Endothelial cell of umbilical vein (primary cell): ENCODE measurements around the gene KIAA2012. TPM values are rescaled to one million over a fixed set of nuclear protein-coding genes. Genes with fewer than 3 reads are reported as not detected.

ENCODE experiments used
- BruUV-seq: library from RNA; stranded (reverse); fragments of 400-500 nt; replicated peaks from 2 replicates; lab custom pipeline; 2021; lab: Mats Ljungman, UMichigan
- CTCF ChIA-PET: fragments of 300-600, 350-600 bp; sonication (Branson Sonifier 250); formaldehyde crosslinking; loops from one replicate; lab custom pipeline; 2021; ENCODE audit warnings: antibody characterized with exemption, inconsistent platforms; lab: Charles Lee
- POLR2A ChIA-PET: fragments of 300-600, 350-600 bp; sonication (Branson Sonifier 250); formaldehyde crosslinking; loops from one replicate; lab custom pipeline; 2021; ENCODE audit warnings: antibody characterized with exemption, inconsistent platforms; lab: Charles Lee
- DNase-seq: peaks from one replicate; pipeline ENCODE4 v3.0.0-alpha.2; 2011; ENCODE audit warnings: low read depth, low spot score
- FAIRE-seq: peaks from 2 replicates; lab custom pipeline; 2011; peaks lifted over from hg19 to GRCh38; lab: Jason Lieb, UNC
- H2AFZ ChIP-seq: 2 replicates; pipeline ENCODE4 v1.6.0; 2012; ENCODE audit warnings: low read depth, low read length, control low read depth, inconsistent platforms
- H3K27ac ChIP-seq: 2 replicates; pipeline ENCODE4 v1.5.1; 2011; ENCODE audit warnings: low read depth, mild to moderate bottlenecking, control low read depth, low read length, moderate library complexity; ENCODE audit not compliant: insufficient read depth
- H3K27me3 ChIP-seq, 2 experiments: 2 replicates each; pipeline versions ENCODE4 v1.6.0 to v1.6.1; 2011; ENCODE audit warnings: low read length in 2 of 2, mixed read lengths in 1 of 2; ENCODE audit not compliant: control insufficient read depth in 2 of 2, insufficient read depth in 2 of 2
- H3K36me3 ChIP-seq, 2 experiments: 2 replicates in 1 of 2; 3 replicates in 1 of 2; pipeline ENCODE4 v1.5.1; 2011; ENCODE audit warnings: low read length in 2 of 2, mild to moderate bottlenecking in 1 of 2, moderate library complexity in 1 of 2; ENCODE audit not compliant: control insufficient read depth in 2 of 2, insufficient read depth in 2 of 2; ENCODE audit errors: extremely low read depth in 1 of 2
- H3K4me1 ChIP-seq: 3 replicates; pipeline ENCODE4 v1.5.1; 2011; ENCODE audit warnings: mild to moderate bottlenecking, low read length; ENCODE audit not compliant: control insufficient read depth, insufficient read depth; ENCODE audit errors: extremely low read depth
- H3K4me2 ChIP-seq: 2 replicates; pipeline ENCODE4 v1.6.1; 2011; ENCODE audit warnings: low read length, control low read depth, mixed read lengths; ENCODE audit not compliant: insufficient read depth
- H3K4me3 ChIP-seq, 3 experiments: fragments of 200-600 bp in 1 of 3; sonication (generic), shearing (Covaris generic) in 1 of 3; replicated peaks in 1 of 3; 2 replicates each; pipeline ENCODE4 v1.5.1; 2011 to 2016; ENCODE audit warnings: control low read depth in 3 of 3, low read length in 3 of 3, mild to moderate bottlenecking in 2 of 3, inconsistent platforms in 1 of 3, low read depth in 1 of 3, moderate library complexity in 1 of 3; ENCODE audit not compliant: insufficient read depth in 1 of 3
- H3K79me2 ChIP-seq: 2 replicates; pipeline ENCODE4 v1.6.0; 2012; ENCODE audit warnings: low read length, inconsistent platforms; ENCODE audit not compliant: control insufficient read depth, insufficient read depth
- H3K9ac ChIP-seq: replicated peaks from 2 replicates; pipeline ENCODE3; 2011; ENCODE audit warnings: low read length, control low read depth; ENCODE audit not compliant: insufficient read depth; ENCODE audit errors: extremely low read depth
- H3K9me1 ChIP-seq: replicated peaks from 3 replicates; pipeline ENCODE4 v1.6.0; 2011; ENCODE audit warnings: mild to moderate bottlenecking, low read length; ENCODE audit not compliant: control insufficient read depth, insufficient read depth; ENCODE audit errors: extremely low read depth
- H3K9me3 ChIP-seq: replicated peaks from 2 replicates; pipeline ENCODE4 v1.5.1; 2012; ENCODE audit warnings: low read length, inconsistent platforms; ENCODE audit not compliant: control insufficient read depth, insufficient read depth
- H4K20me1 ChIP-seq: replicated peaks from 2 replicates; pipeline ENCODE3; 2011; ENCODE audit warnings: mild to moderate bottlenecking, low read length; ENCODE audit not compliant: control insufficient read depth, insufficient read depth; ENCODE audit errors: extremely low read depth
- CTCF ChIP-seq, 2 donors: IDR thresholded peaks; 1 replicate in 1 of 2; 2 replicates in 1 of 2; pipeline ENCODE4 v1.5.1; 2011; ENCODE audit warnings: low read length in 2 of 2, mild to moderate bottlenecking in 2 of 2, moderate library complexity in 2 of 2, control low read depth in 1 of 2, inconsistent platforms in 1 of 2, low read depth in 1 of 2; ENCODE audit not compliant: insufficient read depth in 1 of 2; ENCODE audit errors: extremely low read depth in 1 of 2
- EZH2 ChIP-seq: IDR thresholded peaks from 2 replicates; pipeline ENCODE4 v1.6.1; 2012; ENCODE audit warnings: borderline replicate concordance, low read depth, mild to moderate bottlenecking, moderate library complexity, low read length, inconsistent platforms; ENCODE audit not compliant: severe bottlenecking
- FOS ChIP-seq: IDR thresholded peaks from 2 replicates; pipeline ENCODE4 v1.6.1; 2011; ENCODE audit warnings: mild to moderate bottlenecking, low read length, moderate library complexity, borderline replicate concordance; ENCODE audit not compliant: insufficient read depth
- GATA2 ChIP-seq: IDR thresholded peaks from 2 replicates; pipeline ENCODE4 v1.7.0; 2011; ENCODE audit warnings: low read depth, mild to moderate bottlenecking, moderate library complexity, mixed read lengths, low read length; ENCODE audit not compliant: insufficient read length, insufficient read depth
- JUN ChIP-seq: IDR thresholded peaks from 2 replicates; pipeline ENCODE4 v1.6.1; 2011; ENCODE audit warnings: borderline replicate concordance, low read depth; ENCODE audit not compliant: insufficient read length, insufficient read depth
- MAX ChIP-seq: IDR thresholded peaks from 2 replicates; pipeline ENCODE4 v1.6.1; 2011; ENCODE audit not compliant: insufficient read depth, insufficient read length
- MYC ChIP-seq: IDR thresholded peaks from one replicate; pipeline ENCODE4 v1.6.1; 2011; ENCODE audit warnings: mild to moderate bottlenecking, low read depth, low read length
- POLR2A ChIP-seq: IDR thresholded peaks from 2 replicates; pipeline ENCODE4 v1.6.1; 2012; ENCODE audit warnings: low read depth, mild to moderate bottlenecking, control low read depth, low read length
- POLR2AphosphoS5 ChIP-seq: IDR thresholded peaks from 2 replicates; pipeline ENCODE4 v1.6.1; 2012; ENCODE audit warnings: low read depth, mild to moderate bottlenecking, control low read depth, low read length, moderate library complexity; ENCODE audit not compliant: insufficient read depth
- dilution Hi-C: fragments of 300-500 bp; cut with MboI; formaldehyde crosslinking; loops from one replicate; pipeline ENCODE4 v1.15.0; 2019; ENCODE audit warnings: low sequenced_read_pairs; ENCODE audit not compliant: extremely low pct_ligation_motif_present
- intact Hi-C: fragments of 100-400 bp; cut with micrococcal nuclease; formaldehyde crosslinking; loops from one replicate; pipeline ENCODE4 v1.10.0; 2022
- polyA plus RNA-seq, 4 experiments: library from polyadenylated mRNA; depleted of rRNA in 3 of 4; stranded (reverse) in 3 of 4; unstranded in 1 of 4; fragments of >200 nt; gene quantifications; 2 replicates each; pipeline versions ENCODE4 v1.2.1 to v1.2.3, GENCODE V29; 2011 to 2012; ENCODE audit warnings: missing spikeins in 1 of 4
- total RNA-seq: library from RNA; stranded (reverse); gene quantifications from 2 replicates; pipeline ENCODE4 v1.2.3, GENCODE V29; 2021

Gene KIAA2012
- total and polyA plus RNA-seq, 2 donors (not counting 3 experiments of a cell fraction or from before 2014, with no cell fraction given) = not detected

- no peak for TF ChIP-seq GATA2
- TF ChIP-seq POLR2A = no peak
- TF ChIP-seq CTCF (IDR thresholded peaks at IDR 0.05; ENCODE audit: extremely low read depth in 1 of 2, insufficient read depth in 1 of 2, low read depth in 1 of 2, low read length in 2 of 2) = no peak
- TF ChIP-seq MYC = no peak
- no peak for TF ChIP-seq POLR2AphosphoS5
- TF ChIP-seq JUN = no peak
- no peak for TF ChIP-seq MAX
- no peak for TF ChIP-seq EZH2
- no peak for TF ChIP-seq FOS
- intact Hi-C loops (no loop called here), dilution Hi-C loops (no loop called here)
- Histone ChIP-seq H3K27ac (no peak overlapping the region), H3K4me1 (no peaks in the 10 kb centered on the region), H4K20me1 (no peaks in the 10 kb centered on the region), H3K79me2 (no peaks in the 10 kb centered on the region), H3K4me3 (no peak overlapping the region), H3K36me3 (no peaks in the 10 kb centered on the region), H3K9me3 (no peaks in the 10 kb centered on the region), H3K4me2 (no peak overlapping the region), H3K9me1 (no peaks in the 10 kb centered on the region), H3K9ac (no peak overlapping the region), H3K27me3 (peaks cover 8 to 9% of the 10 kb centered on the region in 2 experiments), H2AFZ (no peak overlapping the region)
- BruUV-seq = no TSS peak
- POLR2A ChIA-PET = no interaction called here
- CTCF ChIA-PET = interaction anchor here (1.7 kb wide), 1 partner anchor 219 kb away, joined by 3 read pairs; no protein-coding TSS in a partner anchor
- FAIRE-seq (no peak), DNase-seq (no peak)
These were observed 6.3 kb downstream of the KIAA2012 start for GRCh38 chr2:202079310-202079709.
